HEK293 (cell line): ENCODE results near the gene CANX.

ENCODE experiments used
- CTCF ChIA-PET: fragments of 350-600 bp; formaldehyde crosslinking; extraction: SDS; loops from one replicate; lab custom pipeline; 2021; ENCODE audit warnings: antibody characterized with exemption; lab: Yijun Ruan, JAX
- POLR2A ChIA-PET: fragments of 300-600 bp; formaldehyde crosslinking; extraction: SDS; loops from one replicate; lab custom pipeline; 2020; ENCODE audit warnings: antibody characterized with exemption, inconsistent platforms; lab: Yijun Ruan, JAX
- H3K27ac ChIP-seq: fragments of 200-500 bp; sonication (Bioruptor generic); 2 replicates; pipeline ENCODE4 v1.5.1; 2014; ENCODE audit warnings: low read depth, low read length, control low read depth, inconsistent platforms; ENCODE audit errors: extremely low read depth
- H3K36me3 ChIP-seq, 2 experiments: fragments of 200-500 bp in 1 of 2; sonication (Bioruptor generic) in 1 of 2; 1 replicate in 1 of 2; 2 replicates in 1 of 2; pipeline ENCODE4 v1.5.1; 2014 to 2017; ENCODE audit warnings: inconsistent platforms in 2 of 2, low read length in 2 of 2; ENCODE audit not compliant: control insufficient read depth in 2 of 2, insufficient read depth in 1 of 2
- H3K4me1 ChIP-seq: fragments of 200-500 bp; sonication (Bioruptor generic); 2 replicates; pipeline ENCODE4 v1.5.1; 2014; ENCODE audit warnings: mild to moderate bottlenecking, low read length, inconsistent platforms; ENCODE audit not compliant: control insufficient read depth, insufficient read depth
- H3K4me3 ChIP-seq: 2 replicates; pipeline ENCODE4 v1.5.1; 2011; ENCODE audit warnings: low read depth, mild to moderate bottlenecking, control low read depth, low read length, moderate library complexity
- H3K9me3 ChIP-seq: fragments of 200-500 bp; sonication (Bioruptor generic); 2 replicates; pipeline ENCODE4 v1.5.1; 2014; ENCODE audit warnings: low read depth, low read length, inconsistent platforms; ENCODE audit not compliant: control insufficient read depth, insufficient read depth
- KLF16 ChIP-seq: fragments of 450-650 bp; formaldehyde crosslinking; IDR thresholded peaks from 2 replicates; pipeline ENCODE4 v1.5.1; 2017; ENCODE audit warnings: missing biosample characterization, missing genetic modification characterization
- KLF8 ChIP-seq: fragments of 450-650 bp; formaldehyde crosslinking; IDR thresholded peaks from 2 replicates; pipeline ENCODE4 v1.5.1; 2016; ENCODE audit warnings: missing biosample characterization, missing genetic modification characterization
- PRDM1 ChIP-seq: fragments of 450-650 bp; formaldehyde crosslinking; IDR thresholded peaks from 2 replicates; pipeline ENCODE4; 2016; ENCODE audit warnings: missing biosample characterization, missing genetic modification characterization
- ZBTB48 ChIP-seq: fragments of 450-650 bp; formaldehyde crosslinking; IDR thresholded peaks from 2 replicates; pipeline ENCODE4 v1.5.1; 2016; ENCODE audit warnings: missing biosample characterization, missing genetic modification characterization
- ZNF202 ChIP-seq: fragments of 450-650 bp; formaldehyde crosslinking; IDR thresholded peaks from 2 replicates; pipeline ENCODE4 v1.5.1; 2016; ENCODE audit warnings: missing biosample characterization, missing genetic modification characterization, borderline replicate concordance
- ZNF341 ChIP-seq: fragments of 450-650 bp; formaldehyde crosslinking; IDR thresholded peaks from 2 replicates; pipeline ENCODE4; 2016; ENCODE audit warnings: low read depth, missing biosample characterization, missing genetic modification characterization
- ZNF354C ChIP-seq: fragments of 450-650 bp; formaldehyde crosslinking; IDR thresholded peaks from 2 replicates; pipeline ENCODE4 v1.5.1; 2016; ENCODE audit warnings: missing biosample characterization, missing genetic modification characterization, low read depth, borderline replicate concordance
- ZNF501 ChIP-seq: fragments of 450-650 bp; formaldehyde crosslinking; IDR thresholded peaks from 2 replicates; pipeline ENCODE4 v1.5.1; 2016; ENCODE audit warnings: missing biosample characterization, missing genetic modification characterization
- ZNF600 ChIP-seq: fragments of 450-650 bp; formaldehyde crosslinking; IDR thresholded peaks from 2 replicates; pipeline ENCODE4 v1.5.1; 2016; ENCODE audit warnings: missing biosample characterization, missing genetic modification characterization
- ZNF629 ChIP-seq: fragments of 450-650 bp; formaldehyde crosslinking; IDR thresholded peaks from 2 replicates; pipeline ENCODE4 v1.5.1; 2017; ENCODE audit warnings: missing biosample characterization, missing genetic modification characterization
- ZNF701 ChIP-seq: fragments of 450-650 bp; formaldehyde crosslinking; IDR thresholded peaks from 2 replicates; pipeline ENCODE4 v1.5.1; 2016; ENCODE audit warnings: missing biosample characterization, missing genetic modification characterization
- ZNF792 ChIP-seq: fragments of 450-650 bp; formaldehyde crosslinking; IDR thresholded peaks from 2 replicates; pipeline ENCODE4 v1.5.1; 2016; ENCODE audit warnings: missing biosample characterization, missing genetic modification characterization
- ZSCAN30 ChIP-seq: fragments of 450-650 bp; IDR thresholded peaks from 2 replicates; pipeline ENCODE4 v1.5.1; 2018; ENCODE audit warnings: missing biosample characterization, mild to moderate bottlenecking, missing genetic modification characterization, moderate library complexity
- TF ChIP-seq, protein P1 (sequence below): fragments of 450-650 bp; formaldehyde crosslinking; IDR thresholded peaks from 2 replicates; pipeline ENCODE4 v1.5.1; 2016; ENCODE audit warnings: missing biosample characterization, missing genetic modification characterization, borderline replicate concordance
- TF ChIP-seq, protein P2 (sequence below): fragments of 450-650 bp; formaldehyde crosslinking; IDR thresholded peaks from 2 replicates; pipeline ENCODE4 v1.5.1; 2016; ENCODE audit warnings: missing biosample characterization, missing genetic modification characterization

The CANX gene

GRCh38 chr5:179724163-179724562 lies 25.4 kb downstream of the CANX start (continued):
- TF ChIP-seq, protein P1, sequence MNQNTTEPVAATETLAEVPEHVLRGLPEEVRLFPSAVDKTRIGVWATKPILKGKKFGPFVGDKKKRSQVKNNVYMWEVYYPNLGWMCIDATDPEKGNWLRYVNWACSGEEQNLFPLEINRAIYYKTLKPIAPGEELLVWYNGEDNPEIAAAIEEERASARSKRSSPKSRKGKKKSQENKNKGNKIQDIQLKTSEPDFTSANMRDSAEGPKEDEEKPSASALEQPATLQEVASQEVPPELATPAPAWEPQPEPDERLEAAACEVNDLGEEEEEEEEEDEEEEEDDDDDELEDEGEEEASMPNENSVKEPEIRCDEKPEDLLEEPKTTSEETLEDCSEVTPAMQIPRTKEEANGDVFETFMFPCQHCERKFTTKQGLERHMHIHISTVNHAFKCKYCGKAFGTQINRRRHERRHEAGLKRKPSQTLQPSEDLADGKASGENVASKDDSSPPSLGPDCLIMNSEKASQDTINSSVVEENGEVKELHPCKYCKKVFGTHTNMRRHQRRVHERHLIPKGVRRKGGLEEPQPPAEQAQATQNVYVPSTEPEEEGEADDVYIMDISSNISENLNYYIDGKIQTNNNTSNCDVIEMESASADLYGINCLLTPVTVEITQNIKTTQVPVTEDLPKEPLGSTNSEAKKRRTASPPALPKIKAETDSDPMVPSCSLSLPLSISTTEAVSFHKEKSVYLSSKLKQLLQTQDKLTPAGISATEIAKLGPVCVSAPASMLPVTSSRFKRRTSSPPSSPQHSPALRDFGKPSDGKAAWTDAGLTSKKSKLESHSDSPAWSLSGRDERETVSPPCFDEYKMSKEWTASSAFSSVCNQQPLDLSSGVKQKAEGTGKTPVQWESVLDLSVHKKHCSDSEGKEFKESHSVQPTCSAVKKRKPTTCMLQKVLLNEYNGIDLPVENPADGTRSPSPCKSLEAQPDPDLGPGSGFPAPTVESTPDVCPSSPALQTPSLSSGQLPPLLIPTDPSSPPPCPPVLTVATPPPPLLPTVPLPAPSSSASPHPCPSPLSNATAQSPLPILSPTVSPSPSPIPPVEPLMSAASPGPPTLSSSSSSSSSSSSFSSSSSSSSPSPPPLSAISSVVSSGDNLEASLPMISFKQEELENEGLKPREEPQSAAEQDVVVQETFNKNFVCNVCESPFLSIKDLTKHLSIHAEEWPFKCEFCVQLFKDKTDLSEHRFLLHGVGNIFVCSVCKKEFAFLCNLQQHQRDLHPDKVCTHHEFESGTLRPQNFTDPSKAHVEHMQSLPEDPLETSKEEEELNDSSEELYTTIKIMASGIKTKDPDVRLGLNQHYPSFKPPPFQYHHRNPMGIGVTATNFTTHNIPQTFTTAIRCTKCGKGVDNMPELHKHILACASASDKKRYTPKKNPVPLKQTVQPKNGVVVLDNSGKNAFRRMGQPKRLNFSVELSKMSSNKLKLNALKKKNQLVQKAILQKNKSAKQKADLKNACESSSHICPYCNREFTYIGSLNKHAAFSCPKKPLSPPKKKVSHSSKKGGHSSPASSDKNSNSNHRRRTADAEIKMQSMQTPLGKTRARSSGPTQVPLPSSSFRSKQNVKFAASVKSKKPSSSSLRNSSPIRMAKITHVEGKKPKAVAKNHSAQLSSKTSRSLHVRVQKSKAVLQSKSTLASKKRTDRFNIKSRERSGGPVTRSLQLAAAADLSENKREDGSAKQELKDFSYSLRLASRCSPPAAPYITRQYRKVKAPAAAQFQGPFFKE (tag by site-specific recombination): no peak
- TF ChIP-seq ZNF701 (tag by site-specific recombination) (no peak), KLF16 (tag by site-specific recombination) (no peak), ZNF629 (tag by site-specific recombination) (no peak), KLF8 (tag by site-specific recombination) (no peak), ZSCAN30 (tag by site-specific recombination) (no peak)
- TF ChIP-seq, protein P2, sequence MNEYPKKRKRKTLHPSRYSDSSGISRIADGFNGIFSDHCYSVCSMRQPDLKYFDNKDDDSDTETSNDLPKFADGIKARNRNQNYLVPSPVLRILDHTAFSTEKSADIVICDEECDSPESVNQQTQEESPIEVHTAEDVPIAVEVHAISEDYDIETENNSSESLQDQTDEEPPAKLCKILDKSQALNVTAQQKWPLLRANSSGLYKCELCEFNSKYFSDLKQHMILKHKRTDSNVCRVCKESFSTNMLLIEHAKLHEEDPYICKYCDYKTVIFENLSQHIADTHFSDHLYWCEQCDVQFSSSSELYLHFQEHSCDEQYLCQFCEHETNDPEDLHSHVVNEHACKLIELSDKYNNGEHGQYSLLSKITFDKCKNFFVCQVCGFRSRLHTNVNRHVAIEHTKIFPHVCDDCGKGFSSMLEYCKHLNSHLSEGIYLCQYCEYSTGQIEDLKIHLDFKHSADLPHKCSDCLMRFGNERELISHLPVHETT: no peak

DNA sequence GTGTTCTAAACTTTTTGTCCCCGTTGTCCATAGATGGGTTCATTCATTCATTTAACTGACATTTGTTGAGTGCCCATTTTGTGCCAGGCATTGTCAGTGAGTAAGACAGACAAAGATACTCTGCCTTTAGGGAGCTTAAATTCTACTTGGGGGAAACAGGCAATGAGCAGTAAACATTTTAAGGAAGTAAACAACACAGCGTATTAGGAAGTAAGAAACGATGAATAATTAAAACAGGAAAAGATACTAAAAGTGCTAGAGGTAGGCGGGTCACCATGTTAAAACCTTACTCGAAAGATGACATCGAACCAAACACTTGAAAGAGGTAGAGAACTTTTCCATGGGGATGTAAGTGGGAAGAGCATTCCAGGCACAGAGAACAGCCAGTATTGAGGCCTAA lies 28.3 kb downstream of the CANX start:
- TF ChIP-seq ZBTB48 (tag by site-specific recombination) (no peak), ZNF792 (tag by site-specific recombination) (no peak), ZNF341 (tag by site-specific recombination) (peak; percentile 44), ZNF202 (no peak)
- Histone ChIP-seq H3K4me3 (no peak overlapping the region), H3K9me3 (no peaks in the 10 kb centered on the region), H3K4me1 (no peaks in the 10 kb centered on the region), H3K27ac (no peak overlapping the region), H3K36me3 (peaks cover 65 to 87% of the 10 kb centered on the region in 2 experiments)
- ChIA-PET POLR2A (no interaction called here), CTCF (interaction anchor here (1.3 kb wide), 1 partner anchor 14 kb away, joined by 5 read pairs; no protein-coding TSS in a partner anchor)

DNA sequence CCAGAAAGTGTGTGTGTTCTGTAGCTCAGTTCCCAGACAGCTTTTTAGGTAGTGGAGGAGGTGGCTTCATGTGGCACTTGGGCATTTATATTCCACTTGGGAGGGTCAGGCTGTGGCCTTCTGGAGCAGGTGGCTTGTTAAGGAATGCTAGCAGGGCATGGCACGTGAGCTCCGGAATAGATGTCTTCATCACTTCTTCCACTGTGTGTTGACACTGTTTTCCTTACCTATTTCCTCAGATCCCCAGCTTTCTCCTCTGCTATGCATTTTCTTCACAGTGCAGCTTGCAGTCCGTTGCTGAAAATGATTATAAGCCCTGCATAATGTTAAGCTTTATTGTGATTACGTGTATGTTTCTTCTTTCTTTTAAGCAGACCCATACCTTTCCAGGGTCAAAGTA lies 30.5 kb downstream of the CANX start:
- CTCF ChIA-PET: interaction anchor here (0.5 kb wide), 1 partner anchor 15 kb away, joined by 3 read pairs; no protein-coding TSS in a partner anchor
- TF ChIP-seq ZNF354C (tag by site-specific recombination): no peak
- peak; percentile 99 for TF ChIP-seq ZNF600 (tag by site-specific recombination)
- TF ChIP-seq ZNF501 (tag by site-specific recombination): no peak
- 0 out of 2 replicates have a peak, but pooled peaks have one; percentile 31 for TF ChIP-seq PRDM1 (tag by site-specific recombination)
- Histone ChIP-seq H3K4me1 (peaks cover 2% of the 10 kb centered on the region; the same call in 1 of the 2 replicates), H3K27ac (no peak overlapping the region), H3K9me3 (no peaks in the 10 kb centered on the region), H3K4me3 (no peak overlapping the region), H3K36me3 (peaks cover 48 to 65% of the 10 kb centered on the region in 2 experiments)
- POLR2A ChIA-PET: interaction anchor here (1.1 kb wide), 1 partner anchor 92 kb away, joined by 3 read pairs; the partner anchor contains the start of gene SQSTM1
